Endodermal cell (in vitro differentiated cells): Measurements from ENCODE around the gene ADIPOR1. TPM values are rescaled to one million over a fixed set of nuclear protein-coding genes. Genes with fewer than 3 reads are reported as not detected.

Experiments used
- DNase-seq: peaks from one replicate; pipeline ENCODE4 v3.0.0-alpha.2; 2017
- H3K27ac ChIP-seq: 2 replicates; pipeline ENCODE4 v1.5.1; 2013; ENCODE audit warnings: mild to moderate bottlenecking, low read depth, low read length, moderate library complexity
- H3K27me3 ChIP-seq: 2 replicates; pipeline ENCODE4 v1.6.1; 2013; ENCODE audit warnings: mild to moderate bottlenecking, low read length, moderate library complexity; ENCODE audit not compliant: insufficient read depth, control insufficient read depth, poor library complexity, severe bottlenecking
- H3K36me3 ChIP-seq: 2 replicates; pipeline ENCODE4 v1.7.0; 2013; ENCODE audit warnings: mild to moderate bottlenecking, low read length, moderate library complexity; ENCODE audit not compliant: control insufficient read depth, insufficient read depth
- H3K4me1 ChIP-seq: one replicate; pipeline ENCODE4 v1.7.0; 2013; ENCODE audit warnings: low read length; ENCODE audit not compliant: control insufficient read depth, insufficient read depth
- H3K4me3 ChIP-seq: 2 replicates; pipeline ENCODE4 v1.5.1; 2013; ENCODE audit warnings: mild to moderate bottlenecking, low read length, moderate library complexity
- H3K9ac ChIP-seq: 2 replicates; pipeline ENCODE4 v1.6.1; 2013; ENCODE audit warnings: mild to moderate bottlenecking, low read length, moderate library complexity; ENCODE audit not compliant: poor library complexity, severe bottlenecking; ENCODE audit errors: extremely low read depth
- H3K9me3 ChIP-seq: 2 replicates; pipeline ENCODE4 v1.6.1; 2013; ENCODE audit warnings: mild to moderate bottlenecking, low read length, moderate library complexity; ENCODE audit not compliant: control insufficient read depth
- H3K27ac Mint-ChIP-seq: 2 replicates; pipeline ENCODE4 v1.8.0; 2020; ENCODE audit warnings: mixed read lengths
- H3K27me3 Mint-ChIP-seq: 2 replicates; pipeline ENCODE4 v1.8.0; 2021; ENCODE audit warnings: mild to moderate bottlenecking, mixed read lengths; ENCODE audit not compliant: insufficient read depth
- H3K36me3 Mint-ChIP-seq: 2 replicates; pipeline ENCODE4 v1.8.0; 2020; ENCODE audit warnings: low read depth, mixed read lengths
- H3K4me1 Mint-ChIP-seq: 2 replicates; pipeline ENCODE4 v1.8.0; 2020; ENCODE audit warnings: mixed read lengths
- H3K4me3 Mint-ChIP-seq: 2 replicates; pipeline ENCODE4 v1.8.0; 2020; ENCODE audit warnings: mild to moderate bottlenecking, moderate library complexity, mixed read lengths
- H3K9me3 Mint-ChIP-seq: 2 replicates; pipeline ENCODE4 v1.8.0; 2020; ENCODE audit warnings: mild to moderate bottlenecking, mixed read lengths
- CTCF ChIP-seq: fragments of 200-600 bp; sonication (generic); conservative IDR thresholded peaks from 2 replicates; pipeline ENCODE4 v1.5.0; 2021; ENCODE audit warnings: antibody characterized with exemption, mild to moderate bottlenecking
- WGBS, 2 experiments: methylation state at CpG; one replicate each; pipeline versions ENCODE4 v1.1.5 to v1.1.7; 2013; ENCODE audit warnings: missing lambda C conversion rate in 2 of 2, mixed read lengths in 1 of 2; ENCODE audit not compliant: insufficient coverage in 1 of 2, insufficient read length in 1 of 2; 5-methylcytosine and 5-hydroxymethylcytosine counted together
- total RNA-seq, 2 donors: library from RNA; stranded (reverse); fragmentation: NEBNext Ultra II Directional in 1 of 2; extraction: Animal tissue kit (Norgen Biotek cat#: 25700) in 1 of 2; gene quantifications; 2 replicates in 1 of 2; 3 replicates in 1 of 2; pipeline ENCODE4 v1.2.1, GENCODE V29; 2021

ADIPOR1 gene
- total RNA-seq, 2 donors from 2014 or later = 68.1 to 79.7 TPM

- TF ChIP-seq CTCF = no peak
- Histone ChIP-seq H3K27me3 (peaks cover 22% of the 10 kb centered on the region), H3K27ac (no peak overlapping the region), H3K4me1 (no peaks in the 10 kb centered on the region), H3K36me3 (no peaks in the 10 kb centered on the region), H3K9ac (no peak overlapping the region), H3K9me3 (no peaks in the 10 kb centered on the region), H3K4me3 (no peak overlapping the region)
- 80 to 85% methylated on average over 1 to 3 of the region's 3 CpGs for WGBS, 2 experiments
- no peak for DNase-seq
- no peaks in the 10 kb centered on the region for H3K4me1 Mint-ChIP-seq
- no peak overlapping the region for H3K4me3 Mint-ChIP-seq
- H3K36me3 Mint-ChIP-seq = no peaks in the 10 kb centered on the region
- H3K27ac Mint-ChIP-seq = no peak overlapping the region
- H3K27me3 Mint-ChIP-seq = peaks cover 3% of the 10 kb centered on the region
- H3K9me3 Mint-ChIP-seq = no peaks in the 10 kb centered on the region
These were observed 18.5 kb upstream of the ADIPOR1 start for GRCh38 chr1:202976633-202977032.

- peaks cover 22% of the 10 kb centered on the region for H3K27me3 ChIP-seq
- peaks cover 5% of the 10 kb centered on the region for H3K27me3 Mint-ChIP-seq
- no peaks in the 10 kb centered on the region for H3K4me1 Mint-ChIP-seq
- H3K27ac ChIP-seq = no peak overlapping the region
- H3K36me3 Mint-ChIP-seq = no peaks in the 10 kb centered on the region
- no peaks in the 10 kb centered on the region for H3K36me3 ChIP-seq
- H3K4me1 ChIP-seq = no peaks in the 10 kb centered on the region
- H3K9ac ChIP-seq = no peak overlapping the region
- no peak overlapping the region for H3K4me3 Mint-ChIP-seq
- no peaks in the 10 kb centered on the region for H3K9me3 ChIP-seq
- no peak for DNase-seq
- no peak for TF ChIP-seq CTCF
- 93 to 94% methylated on average over 3 of the region's 3 CpGs for WGBS, 2 experiments
- no peak overlapping the region for H3K27ac Mint-ChIP-seq
- H3K4me3 ChIP-seq = no peak overlapping the region
- H3K9me3 Mint-ChIP-seq = no peaks in the 10 kb centered on the region
These were observed 16.7 kb upstream of the ADIPOR1 start for GRCh38 chr1:202974856-202975255.

GRCh38 chr1:202972046-202972445 lies 13.9 kb upstream of the ADIPOR1 start:
- H3K4me1 ChIP-seq = no peaks in the 10 kb centered on the region
- no peaks in the 10 kb centered on the region for H3K9me3 ChIP-seq
- H3K4me3 ChIP-seq = no peak overlapping the region
- peaks cover 22% of the 10 kb centered on the region for H3K27me3 ChIP-seq
- no peak overlapping the region for H3K27ac ChIP-seq
- Mint-ChIP-seq H3K36me3 (no peaks in the 10 kb centered on the region), H3K27ac (no peak overlapping the region), H3K27me3 (peaks cover 5% of the 10 kb centered on the region), H3K9me3 (no peaks in the 10 kb centered on the region), H3K4me1 (peaks cover 14% of the 10 kb centered on the region), H3K4me3 (no peak overlapping the region)
- no peak overlapping the region for H3K9ac ChIP-seq
- no peak for TF ChIP-seq CTCF
- H3K36me3 ChIP-seq = no peaks in the 10 kb centered on the region
- WGBS, 2 experiments = 50 to 62% methylated on average over 2 to 3 of the region's 4 CpGs
- DNase-seq = no peak
